Sigmoid colon (tissue), 7 donors: Measurements from ENCODE around the gene SLC3A2. TPM values are rescaled to one million over a fixed set of nuclear protein-coding genes. Genes with fewer than 3 reads are reported as not detected.
"Not testable (repeated sequence)": the region's sequence is repeated elsewhere in the genome, so short reads cannot be mapped to it uniquely, and the experiment has no call there.

Experiments used
- DNase-seq: peaks from one replicate; pipeline ENCODE4 v3.0.0-alpha.2; 2019
- H3K27ac ChIP-seq, 4 donors: fragments of 200-600 bp; sonication (generic); one replicate each; pipeline ENCODE4 v1.5.1; 2016 to 2019; ENCODE audit warnings: mild to moderate bottlenecking in 1 of 4
- H3K27me3 ChIP-seq, 3 donors: fragments of 200-600 bp; sonication (generic); one replicate each; pipeline ENCODE4 v1.5.1; 2019; ENCODE audit warnings: mild to moderate bottlenecking in 1 of 3
- H3K36me3 ChIP-seq, 4 donors: fragments of 200-600 bp; sonication (generic); one replicate each; pipeline ENCODE4 v1.5.1; 2016 to 2019
- H3K4me1 ChIP-seq, 4 donors: fragments of 200-600 bp; sonication (generic); one replicate each; pipeline ENCODE4 v1.5.1; 2017 to 2019
- H3K4me3 ChIP-seq, 4 donors: fragments of 200-600 bp; sonication (generic); one replicate each; pipeline ENCODE4 v1.5.1; 2017 to 2019; ENCODE audit warnings: mild to moderate bottlenecking in 2 of 4, moderate library complexity in 1 of 4
- H3K9me3 ChIP-seq, 4 donors: fragments of 200-600 bp in 3 of 4; sonication (generic) in 3 of 4; one replicate each; pipeline versions ENCODE4 v1.5.1 to v1.6.1; 2013 to 2019
- EP300 ChIP-seq, 4 donors: sonication (generic); formaldehyde crosslinking; IDR thresholded peaks; one replicate each; pipeline ENCODE4 v1.6.1; 2017; ENCODE audit warnings: antibody characterized with exemption in 4 of 4
- POLR2A ChIP-seq, 2 donors: fragments of 450-650 bp; IDR thresholded peaks; one replicate each; pipeline ENCODE4 v1.6.1; 2016; ENCODE audit warnings: antibody characterized with exemption in 2 of 2, mild to moderate bottlenecking in 2 of 2, moderate library complexity in 2 of 2
- POLR2AphosphoS5 ChIP-seq, 4 donors: sonication (generic); formaldehyde crosslinking; IDR thresholded peaks; one replicate each; pipeline ENCODE4 v1.6.1; 2017; ENCODE audit warnings: antibody characterized with exemption in 4 of 4
- WGBS, 2 donors: extraction: QIAGEN DNeasy Blood & Tissue Kit; methylation state at CpG; one replicate each; pipeline ENCODE4 v1.1.7; 2013; 5-methylcytosine and 5-hydroxymethylcytosine counted together
- intact Hi-C: fragments of 100-400 bp; cut with DNase I; formaldehyde crosslinking; loops from one replicate; pipeline ENCODE4 v1.15.1; 2023
- polyA plus RNA-seq, 3 donors: library from polyadenylated mRNA; stranded (reverse); fragments of 200-250 nt; gene quantifications; one replicate each; pipeline ENCODE4 v1.2.3, GENCODE V29; 2013
- total RNA-seq, 4 donors: library from RNA; depleted of rRNA; stranded (reverse); fragments of >200 nt; gene quantifications; one replicate each; pipeline ENCODE4 v1.1.0, GENCODE V29; 2016
- TF ChIP-seq, protein P1 (sequence below), 4 experiments: fragments of 450-650 bp in 3 of 4; fragments of 200-600 bp in 1 of 4; IDR thresholded peaks; one replicate each; pipeline ENCODE4 v1.5.1; 2016 to 2019; ENCODE audit warnings: antibody characterized with exemption in 4 of 4, mild to moderate bottlenecking in 3 of 4, moderate library complexity in 2 of 4
- donor health status: healthy with polysubstance abuse.
- donor health status: Bipolar disorder and iron deficiency.
- donor health status: healthy.

SLC3A2 gene
- total and polyA plus RNA-seq, 7 donors: 16.8 to 128 (median 47.9) TPM

DNA sequence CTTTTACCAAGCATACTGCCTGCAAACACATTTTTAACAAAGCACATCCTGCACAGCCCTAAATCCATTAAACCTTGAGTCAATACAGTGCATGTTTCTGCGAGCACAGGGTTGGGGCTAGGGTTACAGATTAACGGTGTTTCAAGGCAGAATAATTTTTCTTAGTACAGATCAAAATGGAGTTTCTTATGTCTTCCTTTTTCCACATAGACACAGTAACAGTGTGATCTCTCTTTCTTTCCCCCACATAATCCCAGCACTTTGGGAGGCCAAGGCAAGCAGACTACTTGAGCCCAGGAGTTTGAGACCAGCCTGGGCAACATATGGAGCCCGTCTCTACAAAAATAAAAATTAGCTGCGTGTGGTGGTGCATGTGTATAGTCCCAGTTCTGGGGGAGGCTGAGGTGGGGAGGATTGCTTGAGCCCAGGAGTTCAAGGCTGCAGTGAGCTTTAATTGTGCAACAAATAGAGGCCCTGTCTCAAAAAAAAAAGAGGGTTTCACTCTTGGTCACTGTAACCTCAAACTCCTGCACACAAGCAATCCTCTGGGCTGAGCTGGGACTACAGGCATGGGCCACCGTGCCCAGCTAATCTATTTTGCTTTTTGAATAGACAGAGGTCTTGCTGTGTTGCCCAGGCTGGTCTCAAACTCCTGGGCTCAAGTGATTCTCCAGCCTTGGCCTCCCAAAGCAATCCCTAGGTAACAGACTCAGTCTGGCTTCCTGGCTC is 19.7 kb upstream of the SLC3A2 start:
- Histone ChIP-seq H3K36me3 (no peaks in the 10 kb centered on the region), H3K27me3 (no peaks in the 10 kb centered on the region), H3K9me3 (no peaks in the 10 kb centered on the region), H3K4me3 (no peak overlapping the region), H3K4me1 (peaks cover 0 to 16% (median 7%) of the 10 kb centered on the region in 4 donors), H3K27ac (no peak overlapping the region)
- no peak for DNase-seq
- 67 to 75% methylated on average over 5 of the region's 5 CpGs for WGBS, 2 donors
- intact Hi-C loops: no loop called here
- TF ChIP-seq EP300 (IDR thresholded peaks at IDR 0.05) (no peak), POLR2AphosphoS5 (IDR thresholded peaks at IDR 0.05) (no peak), POLR2A (IDR thresholded peaks at IDR 0.05) (no peak)
- TF ChIP-seq, protein P1, sequence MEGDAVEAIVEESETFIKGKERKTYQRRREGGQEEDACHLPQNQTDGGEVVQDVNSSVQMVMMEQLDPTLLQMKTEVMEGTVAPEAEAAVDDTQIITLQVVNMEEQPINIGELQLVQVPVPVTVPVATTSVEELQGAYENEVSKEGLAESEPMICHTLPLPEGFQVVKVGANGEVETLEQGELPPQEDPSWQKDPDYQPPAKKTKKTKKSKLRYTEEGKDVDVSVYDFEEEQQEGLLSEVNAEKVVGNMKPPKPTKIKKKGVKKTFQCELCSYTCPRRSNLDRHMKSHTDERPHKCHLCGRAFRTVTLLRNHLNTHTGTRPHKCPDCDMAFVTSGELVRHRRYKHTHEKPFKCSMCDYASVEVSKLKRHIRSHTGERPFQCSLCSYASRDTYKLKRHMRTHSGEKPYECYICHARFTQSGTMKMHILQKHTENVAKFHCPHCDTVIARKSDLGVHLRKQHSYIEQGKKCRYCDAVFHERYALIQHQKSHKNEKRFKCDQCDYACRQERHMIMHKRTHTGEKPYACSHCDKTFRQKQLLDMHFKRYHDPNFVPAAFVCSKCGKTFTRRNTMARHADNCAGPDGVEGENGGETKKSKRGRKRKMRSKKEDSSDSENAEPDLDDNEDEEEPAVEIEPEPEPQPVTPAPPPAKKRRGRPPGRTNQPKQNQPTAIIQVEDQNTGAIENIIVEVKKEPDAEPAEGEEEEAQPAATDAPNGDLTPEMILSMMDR (IDR thresholded peaks at IDR 0.05): no peak

DNA sequence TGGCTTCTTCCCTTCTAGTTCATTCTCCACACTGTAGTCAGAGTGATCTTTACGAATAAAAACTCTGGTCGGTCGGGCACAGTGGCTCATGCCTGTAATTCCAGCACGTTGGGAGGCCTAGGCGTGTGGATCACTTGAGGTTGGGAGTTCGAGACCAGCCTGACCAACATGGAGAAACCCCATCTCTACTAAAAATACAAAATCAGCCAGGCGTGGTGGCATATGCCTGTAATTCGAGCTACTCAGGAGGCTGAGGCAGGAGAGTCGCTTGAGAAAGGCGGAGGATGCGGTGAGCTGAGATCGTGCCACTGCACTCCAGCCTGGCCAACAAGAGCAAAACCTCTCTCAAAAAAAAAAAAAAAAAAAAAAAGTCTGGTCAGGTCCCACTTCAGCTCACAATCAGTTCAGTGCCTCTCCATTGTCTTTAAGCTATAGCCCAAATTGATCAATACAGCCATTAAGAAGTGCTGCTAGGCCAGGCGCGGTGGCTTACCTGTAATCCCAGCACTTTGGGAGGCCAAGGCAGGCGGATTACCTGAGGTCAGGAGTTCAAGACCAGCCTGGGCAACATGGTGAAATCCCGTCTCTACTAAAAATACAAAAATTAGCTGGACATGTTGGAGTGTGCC is 19.0 kb upstream of the SLC3A2 start:
- not testable (repeated sequence) for H3K27ac ChIP-seq, DNase-seq, H3K4me3 ChIP-seq, H3K36me3 ChIP-seq, H3K27me3 ChIP-seq, H3K9me3 ChIP-seq
- H3K4me1 ChIP-seq: peaks cover 0 to 11% (median 4%) of the 10 kb centered on the region in 4 donors
- 93 to 95% methylated on average over 16 of the region's 16 CpGs for WGBS, 2 donors
- intact Hi-C loops: loop anchor here (1.0 kb wide), 1 partner anchor 75 kb away; no protein-coding TSS in a partner anchor

DNA sequence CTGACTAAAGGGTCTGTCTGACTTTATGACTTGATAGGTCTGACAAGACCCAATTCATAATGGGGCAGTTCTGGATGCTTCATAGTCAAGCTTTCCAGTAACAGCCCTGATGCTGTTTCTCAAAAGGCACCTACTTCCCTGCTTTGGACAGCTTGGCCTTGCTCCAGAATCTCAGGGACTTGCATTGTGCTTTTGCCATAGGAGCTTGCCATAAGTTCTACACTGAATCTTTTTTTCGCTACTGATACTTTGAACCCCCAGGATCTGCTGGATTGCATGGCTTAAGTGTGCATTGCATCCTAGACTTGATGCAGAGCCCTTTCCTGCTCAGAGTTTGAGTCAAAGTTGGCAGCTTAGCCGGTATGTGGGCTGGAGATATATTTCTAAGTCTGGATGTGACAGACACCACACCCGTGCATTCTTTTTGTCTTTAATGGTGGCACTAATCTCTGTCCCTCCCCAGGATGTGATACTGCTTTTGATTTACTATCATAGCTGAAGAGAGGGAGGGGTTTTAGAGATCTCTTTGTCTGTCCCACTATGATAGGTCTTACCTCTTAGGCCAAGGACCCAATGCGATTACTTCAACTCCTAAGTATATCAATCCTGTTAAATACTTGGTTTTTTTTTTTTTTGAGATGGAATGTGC is 16.9 kb upstream of the SLC3A2 start:
- TF ChIP-seq POLR2A (IDR thresholded peaks at IDR 0.05): no peak
- no peak for TF ChIP-seq EP300 (IDR thresholded peaks at IDR 0.05)
- TF ChIP-seq POLR2AphosphoS5 (IDR thresholded peaks at IDR 0.05): no peak
- TF ChIP-seq, protein P1 (IDR thresholded peaks at IDR 0.05): no peak
- WGBS, 2 donors: 80 to 86% methylated on average over 4 of the region's 4 CpGs
- intact Hi-C loops: no loop called here
- Histone ChIP-seq H3K4me1 (peaks cover 0 to 7% (median 3%) of the 10 kb centered on the region in 4 donors), H3K36me3 (no peaks in the 10 kb centered on the region), H3K4me3 (no peak overlapping the region), H3K9me3 (no peaks in the 10 kb centered on the region), H3K27ac (no peak overlapping the region), H3K27me3 (no peaks in the 10 kb centered on the region)
- DNase-seq: no peak

DNA sequence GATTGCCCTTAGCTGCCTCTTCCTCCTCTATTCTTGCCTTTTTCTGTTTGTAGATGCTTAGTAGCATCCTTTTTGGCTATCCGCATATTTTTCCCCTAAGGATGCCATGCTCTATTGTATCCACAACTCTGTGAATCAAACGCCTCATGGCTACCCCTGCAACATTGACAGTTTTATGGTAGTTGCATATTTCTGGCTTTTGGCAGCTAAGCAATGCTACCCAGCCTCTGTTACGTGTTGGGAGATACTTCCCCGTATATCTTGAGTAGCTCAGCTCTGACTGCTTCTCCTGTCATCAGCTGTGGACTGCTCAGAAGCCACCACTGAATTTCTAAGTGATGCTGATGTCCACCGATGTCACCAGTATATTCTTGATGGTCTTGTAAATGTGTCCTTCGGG is 15.1 kb upstream of the SLC3A2 start:
- WGBS, 2 donors: 72 to 83% methylated on average over 6 of the region's 6 CpGs
- intact Hi-C loops: no loop called here
- Histone ChIP-seq H3K27ac (no peak overlapping the region), H3K36me3 (no peaks in the 10 kb centered on the region), H3K4me3 (no peak overlapping the region), H3K9me3 (no peaks in the 10 kb centered on the region), H3K27me3 (no peaks in the 10 kb centered on the region), H3K4me1 (peaks cover 0 to 7% (median 3%) of the 10 kb centered on the region in 4 donors)
- DNase-seq: no peak
- TF ChIP-seq POLR2A (IDR thresholded peaks at IDR 0.05) (no peak), POLR2AphosphoS5 (IDR thresholded peaks at IDR 0.05) (no peak), EP300 (IDR thresholded peaks at IDR 0.05) (no peak)
- TF ChIP-seq, protein P1 (IDR thresholded peaks at IDR 0.05): no peak

DNA sequence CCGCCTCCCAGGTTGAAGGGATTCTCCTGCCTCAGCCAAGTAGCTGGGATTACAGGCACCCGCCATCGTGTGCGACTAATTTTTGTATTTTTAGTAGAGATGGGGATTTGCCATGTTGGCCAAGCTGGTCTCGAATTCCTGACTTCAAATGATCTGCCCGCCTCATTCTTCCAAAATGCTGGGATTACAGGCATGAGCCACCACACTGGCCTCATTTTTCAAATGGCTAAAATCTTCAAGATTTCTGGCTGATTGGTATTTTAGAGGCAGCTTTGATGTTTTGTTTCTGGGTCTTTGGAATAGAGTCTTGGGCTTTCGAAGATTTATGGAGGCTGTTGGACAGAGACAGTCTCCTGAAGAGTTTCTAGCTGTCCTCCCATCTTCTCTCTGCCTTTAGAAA is 5.8 kb upstream of the SLC3A2 start:
- H3K27ac ChIP-seq: no peak overlapping the region
- DNase-seq: no peak
- H3K36me3 ChIP-seq: no peaks in the 10 kb centered on the region
- intact Hi-C loops: no loop called here
- no peak overlapping the region for H3K4me3 ChIP-seq
- H3K4me1 ChIP-seq: peaks cover 0 to 12% (median 11%) of the 10 kb centered on the region in 4 donors
- 97 to 98% methylated on average over 7 of the region's 7 CpGs for WGBS, 2 donors
- TF ChIP-seq POLR2AphosphoS5 (IDR thresholded peaks at IDR 0.05) (no peak), EP300 (IDR thresholded peaks at IDR 0.05) (no peak), POLR2A (IDR thresholded peaks at IDR 0.05) (no peak)
- TF ChIP-seq, protein P1 (IDR thresholded peaks at IDR 0.05): no peak
- no peaks in the 10 kb centered on the region for H3K9me3 ChIP-seq
- H3K27me3 ChIP-seq: no peaks in the 10 kb centered on the region
